ENCODE measurements around the gene IL1R2. TPM values are rescaled to one million over a fixed set of nuclear protein-coding genes. Genes with fewer than 3 reads are reported as not detected.

Gene IL1R2
- total RNA-seq, 4 donors from 2014 or later: 2.7 to 6.1 (median 3.6) TPM

GRCh38 chr2:101993772-101994171, 2.0 kb downstream of the IL1R2 start:
- WGBS, 2 donors: 85 to 87% methylated on average over 6 of the region's 6 CpGs
- Histone ChIP-seq H3K36me3 (no peaks in the 10 kb centered on the region), H3K27me3 (no peaks in the 10 kb centered on the region), H3K4me3 (replicated peaks in 1 of 3) (no peak overlapping the region), H3K4me1 (peaks cover 6 to 9% of the 10 kb centered on the region in 2 donors), H3K27ac (no peak overlapping the region), H3K9me3 (no peaks in the 10 kb centered on the region)
- DNase-seq: no peak
- intact Hi-C loops (cut with DNase I): no loop called here
- no peak for TF ChIP-seq CTCF (IDR thresholded peaks at IDR 0.05)
- TF ChIP-seq POLR2A (IDR thresholded peaks at IDR 0.05): no peak

GRCh38 chr2:101995019-101995418, 3.3 kb downstream of the IL1R2 start:
- Histone ChIP-seq H3K4me1 (peaks cover 0 to 4% of the 10 kb centered on the region in 2 donors), H3K27me3 (no peaks in the 10 kb centered on the region), H3K4me3 (replicated peaks in 1 of 3) (no peak overlapping the region), H3K27ac (no peak overlapping the region), H3K36me3 (no peaks in the 10 kb centered on the region), H3K9me3 (no peaks in the 10 kb centered on the region)
- DNase-seq: no peak
- WGBS, 2 donors: 76 to 100% methylated on average over 1 of the region's 1 CpG
- intact Hi-C loops (cut with DNase I): no loop called here
- TF ChIP-seq CTCF (IDR thresholded peaks at IDR 0.05): no peak
- no peak for TF ChIP-seq POLR2A (IDR thresholded peaks at IDR 0.05)

- WGBS, 2 donors: 71 to 81% methylated on average over 6 to 9 of the region's 9 CpGs
- peaks cover 0 to 4% of the 10 kb centered on the region in 2 donors for H3K4me1 ChIP-seq
Measured at GRCh38 chr2:101995804-101996203, 4.0 kb downstream of the IL1R2 start.

GRCh38 chr2:101998556-101998895, 6.8 kb downstream of the IL1R2 start:
- 89 to 96% methylated on average over 2 of the region's 2 CpGs for WGBS, 2 donors
- H3K27ac ChIP-seq: no peak overlapping the region
- H3K9me3 ChIP-seq: no peaks in the 10 kb centered on the region
- H3K36me3 ChIP-seq: no peaks in the 10 kb centered on the region
- no peaks in the 10 kb centered on the region for H3K27me3 ChIP-seq
- no peak for DNase-seq
- H3K4me1 ChIP-seq: no peaks in the 10 kb centered on the region
- intact Hi-C loops (cut with DNase I): no loop called here
- H3K4me3 ChIP-seq (replicated peaks in 1 of 3): no peak overlapping the region
- TF ChIP-seq CTCF (IDR thresholded peaks at IDR 0.05): no peak

More at GRCh38 chr2:101995804-101996203, 4.0 kb downstream of the IL1R2 start:
- TF ChIP-seq POLR2A (IDR thresholded peaks at IDR 0.05) (no peak), CTCF (IDR thresholded peaks at IDR 0.05) (no peak)
- Histone ChIP-seq H3K9me3 (no peaks in the 10 kb centered on the region), H3K27me3 (no peaks in the 10 kb centered on the region), H3K4me3 (replicated peaks in 1 of 3) (no peak overlapping the region), H3K27ac (no peak overlapping the region), H3K36me3 (no peaks in the 10 kb centered on the region)
- intact Hi-C loops (cut with DNase I): no loop called here
- DNase-seq: no peak

- no peak for DNase-seq
- Histone ChIP-seq H3K36me3 (no peaks in the 10 kb centered on the region), H3K4me1 (peaks cover 1 to 2% of the 10 kb centered on the region in 2 donors), H3K9me3 (no peaks in the 10 kb centered on the region), H3K27ac (no peak overlapping the region), H3K27me3 (no peaks in the 10 kb centered on the region), H3K4me3 (replicated peaks in 1 of 3) (no peak overlapping the region)
- WGBS, 2 donors: 89 to 96% methylated on average over 6 of the region's 6 CpGs
- TF ChIP-seq CTCF (IDR thresholded peaks at IDR 0.05): no peak
- no peak for TF ChIP-seq POLR2A (IDR thresholded peaks at IDR 0.05)
- intact Hi-C loops (cut with DNase I): no loop called here
Measured at GRCh38 chr2:101998896-101999789, 7.4 kb downstream of the IL1R2 start.
